22Rv1 (cell line): ENCODE data around the gene PGM5.

Experiments used
- H3K27ac ChIP-seq: fragments of 450-650 bp; 2 replicates; pipeline ENCODE4 v1.5.1; 2017
- CTCF ChIP-seq: fragments of 450-650 bp; IDR thresholded peaks from 2 replicates; pipeline ENCODE4 v1.5.1; 2017; ENCODE audit warnings: mild to moderate bottlenecking
- ZFX ChIP-seq: fragments of 450-650 bp; IDR thresholded peaks from 2 replicates; pipeline ENCODE4 v1.6.1; 2017; ENCODE audit warnings: antibody characterized with exemption, borderline replicate concordance

The PGM5 gene

GRCh38 chr9:68418259-68418845 is 61.9 kb downstream of the PGM5 start:
- no peak for TF ChIP-seq CTCF
- no peak for TF ChIP-seq ZFX
- H3K27ac ChIP-seq, result no peak overlapping the region

- TF ChIP-seq CTCF (no peak), ZFX (no peak)
- H3K27ac ChIP-seq, result no peak overlapping the region
Observed at GRCh38 chr9:68419901-68420300, 63.5 kb downstream of the PGM5 start.

- TF ChIP-seq CTCF (no peak), ZFX (no peak)
- no peak overlapping the region for H3K27ac ChIP-seq
Observed at GRCh38 chr9:68426755-68427154, 70.3 kb downstream of the PGM5 start.

- TF ChIP-seq ZFX (no peak), CTCF (no peak)
- H3K27ac ChIP-seq, result no peak overlapping the region
Observed at GRCh38 chr9:68427216-68427977, 71.0 kb downstream of the PGM5 start.

GRCh38 chr9:68428481-68428880 is 72.1 kb downstream of the PGM5 start:
- no peak overlapping the region for H3K27ac ChIP-seq
- no peak for TF ChIP-seq CTCF

GRCh38 chr9:68429631-68430030 is 73.2 kb downstream of the PGM5 start:
- TF ChIP-seq ZFX (no peak), CTCF (no peak)
- no peak overlapping the region for H3K27ac ChIP-seq

- TF ChIP-seq ZFX (no peak), CTCF (no peak)
- no peak overlapping the region for H3K27ac ChIP-seq
Observed at GRCh38 chr9:68431307-68431706, 74.9 kb downstream of the PGM5 start.
